NK-92 (cell line): ENCODE measurements around the gene TNPO3.

Experiments
- DNase-seq: peaks from one replicate; lab custom pipeline; 2025; ENCODE audit not compliant: unreplicated experiment; lab: John Stamatoyannopoulos, UW

The TNPO3 gene

GRCh38 chr7:128911423-128912031 is 143.4 kb downstream of the TNPO3 start:
- no peak for DNase-seq

DNA sequence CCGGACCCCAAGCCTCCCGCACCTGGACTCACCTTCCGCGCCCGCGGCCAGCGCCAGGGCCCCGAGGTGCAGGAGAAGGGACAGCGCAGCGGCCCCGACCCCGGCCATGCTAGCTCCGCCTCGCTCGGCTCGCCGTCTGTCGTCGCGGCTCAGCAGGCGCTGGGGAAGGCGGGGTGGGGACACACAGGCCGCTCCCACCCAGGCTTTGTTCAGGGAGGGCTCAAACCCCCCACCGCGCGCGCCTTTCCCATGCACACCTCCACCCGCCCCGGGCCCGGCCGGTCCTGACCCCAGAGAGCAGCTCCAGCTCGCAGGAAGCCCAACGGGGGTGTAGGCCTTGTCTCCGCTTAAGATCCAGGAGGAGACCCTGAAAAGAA is 144.4 kb downstream of the TNPO3 start, which contains the start of gene KCP:
Gene KCP (minus strand): TSS at position 141 of the 377 bp plus-strand sequence. CDS start 33 bp downstream, at position 108.
- no peak for DNase-seq

- DNase-seq, result no peak
Observed at GRCh38 chr7:128909625-128910568, 145.0 kb downstream of the TNPO3 start.

DNA sequence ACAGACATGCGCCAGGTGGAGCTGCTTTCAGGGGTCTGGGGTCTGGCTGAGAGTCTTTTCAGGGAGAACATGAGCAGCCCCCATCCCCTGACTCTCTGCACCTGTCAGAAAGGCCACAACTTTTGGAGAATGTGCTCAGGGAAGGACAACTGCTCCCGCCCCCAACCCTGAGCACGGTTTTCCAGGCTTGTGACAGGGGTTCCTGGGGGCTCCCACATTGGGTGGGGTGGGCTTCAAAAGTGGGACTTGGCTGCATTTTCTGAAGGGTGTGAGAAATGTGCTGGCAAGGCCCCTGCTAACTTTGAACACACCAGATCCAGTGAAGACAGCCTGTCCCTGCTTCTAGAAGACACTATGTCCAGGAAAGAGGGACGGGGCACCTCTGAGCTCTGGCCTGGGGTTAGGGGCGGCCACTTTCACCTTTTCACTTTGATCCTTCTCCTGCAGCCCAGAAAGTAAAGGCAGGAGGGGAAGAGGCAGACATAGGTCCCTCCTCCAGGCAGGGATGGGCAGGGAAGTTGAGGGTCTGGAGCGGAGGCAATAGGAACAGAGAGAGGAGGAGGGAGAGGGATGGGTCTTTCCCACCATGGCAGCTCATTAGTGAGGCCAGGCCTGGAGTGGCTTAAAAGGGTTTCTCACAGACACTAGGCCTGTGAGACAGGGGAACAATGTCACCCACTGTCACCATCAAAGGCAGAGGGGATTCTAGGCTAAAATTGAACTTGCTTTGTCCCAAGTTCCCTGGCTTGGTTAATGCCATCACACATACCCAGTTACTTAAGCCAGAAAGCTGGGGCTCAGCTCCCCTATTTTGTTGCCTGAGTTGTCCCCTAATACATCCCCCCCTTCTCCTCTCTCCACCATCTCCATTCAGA is 145.9 kb downstream of the TNPO3 start:
- no peak for DNase-seq

DNA sequence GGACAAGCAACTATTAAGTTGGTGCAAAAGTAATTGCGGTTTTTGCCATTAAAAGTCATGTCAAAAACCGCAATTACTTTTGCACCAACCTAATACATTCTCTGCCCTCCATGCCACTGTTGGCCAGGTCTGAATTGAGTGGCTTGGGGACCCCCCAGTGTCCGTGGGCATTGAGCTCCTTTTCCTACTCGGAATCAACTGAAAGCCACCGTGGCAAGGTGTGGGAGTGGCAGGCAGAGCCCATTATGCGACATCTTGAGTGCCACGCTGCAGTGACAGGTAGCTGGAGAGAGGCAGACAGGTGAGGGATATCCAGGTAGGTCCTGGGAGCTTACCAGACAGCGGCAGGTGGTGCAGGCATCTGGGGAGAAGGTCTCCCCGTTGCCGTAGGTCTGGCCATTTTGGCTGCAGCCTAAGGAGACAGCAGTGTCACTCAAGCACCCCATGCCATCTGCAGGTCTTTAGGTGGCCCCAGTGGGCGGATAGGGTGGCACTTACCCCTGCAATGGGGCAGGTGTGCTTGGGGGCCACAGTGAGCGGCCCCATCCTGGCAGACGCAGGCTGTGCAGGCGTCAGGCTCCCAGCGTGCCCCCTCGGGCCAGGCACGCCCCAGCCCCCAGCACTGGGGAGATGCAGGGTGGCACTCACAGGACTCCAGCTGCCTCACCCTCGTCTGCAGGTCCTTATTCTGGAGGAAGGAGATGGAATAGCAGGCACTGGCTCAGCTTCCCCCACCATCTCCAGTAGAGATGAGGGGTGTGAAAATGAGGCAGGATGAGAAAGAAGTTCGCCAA is 147.9 kb downstream of the TNPO3 start:
- no peak for DNase-seq

DNA sequence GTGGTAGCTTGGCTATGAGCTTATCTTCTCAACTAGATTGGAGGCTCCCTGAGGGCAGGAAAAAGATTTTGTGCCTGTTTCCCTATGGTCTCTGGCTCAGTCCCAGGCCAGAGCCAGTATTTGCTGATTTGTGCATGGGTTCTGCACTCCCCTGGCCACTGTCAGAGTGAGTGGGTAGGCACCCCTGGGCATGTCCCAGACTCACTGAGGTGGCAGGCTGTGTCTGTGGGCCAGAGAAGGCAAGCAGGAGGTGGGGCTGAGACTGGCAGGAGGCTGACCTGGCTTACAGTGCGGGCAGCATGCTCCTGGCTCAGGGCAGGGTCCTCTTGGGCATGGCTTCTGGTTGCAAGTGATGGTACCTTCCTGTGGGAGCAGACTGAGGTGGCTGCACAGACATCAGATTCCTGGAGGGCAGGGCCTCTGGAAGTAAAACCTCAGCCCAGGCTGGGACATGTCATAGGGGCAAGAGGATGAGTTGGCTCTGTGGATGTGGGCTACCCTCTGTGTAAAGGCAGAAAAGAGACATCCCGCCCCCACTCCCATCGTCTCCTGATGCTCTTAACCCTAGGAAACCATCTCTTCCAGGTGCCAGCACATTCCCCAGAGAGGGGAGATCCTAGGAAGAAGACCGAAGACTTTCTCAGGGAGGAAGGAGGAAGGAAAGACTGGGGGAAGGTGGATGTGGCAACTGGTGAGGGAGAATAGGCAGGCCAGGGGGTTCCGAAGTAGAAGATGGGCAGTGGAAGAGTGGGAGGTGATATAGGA is 148.7 kb downstream of the TNPO3 start:
- no peak for DNase-seq

DNA sequence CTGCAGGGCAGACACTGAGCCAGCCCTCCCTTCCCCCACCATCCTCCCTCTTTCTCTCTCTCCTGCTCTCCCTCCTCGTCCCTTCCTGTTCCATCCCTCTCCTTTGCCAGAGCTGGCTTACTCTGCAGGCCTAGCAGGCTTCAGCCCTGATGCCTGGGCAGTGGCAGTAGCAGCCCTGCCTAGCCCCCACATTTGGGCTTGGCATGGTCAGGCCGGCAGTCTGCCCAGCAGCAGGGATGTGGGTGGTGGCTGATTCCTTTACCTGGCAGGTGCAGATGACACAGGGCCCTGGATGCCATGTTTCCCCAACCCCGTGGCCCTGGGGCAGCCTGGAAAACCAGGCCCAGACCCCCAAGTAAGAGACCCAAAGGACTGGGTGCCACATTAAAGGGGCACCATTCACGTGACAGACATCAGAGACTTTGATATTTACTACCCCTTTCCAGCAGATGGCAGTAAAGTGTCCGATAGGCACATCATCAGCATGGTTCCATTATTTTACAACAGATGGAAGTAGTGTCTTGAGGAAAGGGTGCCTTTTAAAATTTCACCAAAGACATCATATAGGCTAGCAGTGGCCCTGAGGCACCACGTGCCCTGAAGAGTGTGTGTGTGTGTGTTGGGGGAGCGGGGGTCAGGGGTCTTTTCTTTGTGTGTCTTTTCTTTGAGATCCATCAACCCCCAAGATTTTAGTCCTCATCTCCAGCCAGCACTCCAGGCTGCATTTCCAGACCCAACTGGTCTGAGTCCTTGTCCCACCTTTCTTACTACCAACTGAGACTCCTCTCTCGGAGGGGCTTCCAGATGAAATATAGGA is 150.3 kb downstream of the TNPO3 start:
- no peak for DNase-seq
